Gastroesophageal sphincter (tissue), 3 donors: ENCODE results near the gene WWTR1.

Experiments used
- POLR2A ChIP-seq, 2 donors: fragments of 450-650 bp; IDR thresholded peaks; one replicate each; pipeline ENCODE4 v1.6.1; 2017; ENCODE audit warnings: antibody characterized with exemption in 2 of 2, mild to moderate bottlenecking in 2 of 2, moderate library complexity in 1 of 2
- TF ChIP-seq, protein P1 (sequence below), 4 experiments: fragments of 200-600 bp in 2 of 4; fragments of 450-650 bp in 2 of 4; sonication (generic) in 1 of 4; IDR thresholded peaks; one replicate each; pipeline ENCODE4 v1.5.1; 2017 to 2019; ENCODE audit warnings: antibody characterized with exemption in 4 of 4, mild to moderate bottlenecking in 2 of 4, moderate library complexity in 2 of 4

- TF ChIP-seq, protein P1, sequence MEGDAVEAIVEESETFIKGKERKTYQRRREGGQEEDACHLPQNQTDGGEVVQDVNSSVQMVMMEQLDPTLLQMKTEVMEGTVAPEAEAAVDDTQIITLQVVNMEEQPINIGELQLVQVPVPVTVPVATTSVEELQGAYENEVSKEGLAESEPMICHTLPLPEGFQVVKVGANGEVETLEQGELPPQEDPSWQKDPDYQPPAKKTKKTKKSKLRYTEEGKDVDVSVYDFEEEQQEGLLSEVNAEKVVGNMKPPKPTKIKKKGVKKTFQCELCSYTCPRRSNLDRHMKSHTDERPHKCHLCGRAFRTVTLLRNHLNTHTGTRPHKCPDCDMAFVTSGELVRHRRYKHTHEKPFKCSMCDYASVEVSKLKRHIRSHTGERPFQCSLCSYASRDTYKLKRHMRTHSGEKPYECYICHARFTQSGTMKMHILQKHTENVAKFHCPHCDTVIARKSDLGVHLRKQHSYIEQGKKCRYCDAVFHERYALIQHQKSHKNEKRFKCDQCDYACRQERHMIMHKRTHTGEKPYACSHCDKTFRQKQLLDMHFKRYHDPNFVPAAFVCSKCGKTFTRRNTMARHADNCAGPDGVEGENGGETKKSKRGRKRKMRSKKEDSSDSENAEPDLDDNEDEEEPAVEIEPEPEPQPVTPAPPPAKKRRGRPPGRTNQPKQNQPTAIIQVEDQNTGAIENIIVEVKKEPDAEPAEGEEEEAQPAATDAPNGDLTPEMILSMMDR (IDR thresholded peaks at IDR 0.05) = no peak
- no peak for TF ChIP-seq POLR2A (IDR thresholded peaks at IDR 0.05)
These were observed 150.9 kb downstream of the WWTR1 start for GRCh38 chr3:149506965-149507364.
